Measurements from ENCODE around the gene CAMKMT. TPM values are rescaled to one million over a fixed set of nuclear protein-coding genes. Genes with fewer than 3 reads are reported as not detected.

CAMKMT gene
- total and polyA plus RNA-seq, 2 donors (not counting 1 experiment from before 2014, with no cell fraction given): 6.2 to 23.3 TPM

GRCh38 chr2:44680983-44681531 is 319.3 kb downstream of the CAMKMT start:
- H3K9me3 ChIP-seq (ENCODE audit: control extremely low read depth in 1 of 3, control insufficient read depth in 2 of 3, insufficient read depth in 1 of 3, low read length in 2 of 3): no peaks in the 10 kb centered on the region
- no peaks in the 10 kb centered on the region for H3K4me1 ChIP-seq (ENCODE audit: control insufficient read depth in 2 of 2, insufficient read depth in 2 of 2, low read length in 2 of 2)
- TF ChIP-seq EZH2 (IDR thresholded peaks at IDR 0.05; ENCODE audit: borderline replicate concordance, insufficient read depth, low read depth, low read length, poor library complexity, severe bottlenecking) (no peak), CTCF (IDR thresholded peaks at IDR 0.05) (no peak)
- POLR2A ChIA-PET: interaction anchor here (0.7 kb wide), 1 partner anchor 1126 kb away, joined by 5 read pairs; no protein-coding TSS in a partner anchor
- H3K4me2 ChIP-seq (replicated peaks; ENCODE audit: low read depth, low read length, poor library complexity, severe bottlenecking): no peak overlapping the region
- H3K27me3 Mint-ChIP-seq: no peaks in the 10 kb centered on the region
- no peaks in the 10 kb centered on the region for H4K20me1 ChIP-seq (ENCODE audit: control insufficient read depth, insufficient read depth, low read length, poor library complexity, severe bottlenecking)
- 100% methylated on average over 1 of the region's 5 CpGs for WGBS (ENCODE audit: insufficient coverage)
- intact Hi-C loops (cut with micrococcal nuclease): no loop called here
- H3K4me3 ChIP-seq (ENCODE audit: control extremely low read depth in 1 of 5, extremely low read depth in 1 of 5, insufficient read depth in 1 of 5, low read depth in 2 of 5, low read length in 4 of 5): no peak overlapping the region
- no peak for DNase-seq
- H3K9me3 Mint-ChIP-seq (ENCODE audit: insufficient read depth): no peaks in the 10 kb centered on the region
- no peak overlapping the region for H2AFZ ChIP-seq (ENCODE audit: insufficient read depth, low read depth, low read length, poor library complexity, severe bottlenecking)
- peaks cover 3% of the 10 kb centered on the region for H3K4me1 Mint-ChIP-seq
- H3K27ac ChIP-seq (ENCODE audit: low read length in 2 of 2): no peak overlapping the region
- H3K9ac ChIP-seq (ENCODE audit: low read length): no peak overlapping the region
- no peak for ATAC-seq (ENCODE audit: low read depth)
- CTCF ChIA-PET: interaction anchor here (0.7 to 0.8 kb wide), 2 partner anchors 14 to 981 kb away, joined by 3 read pairs; no protein-coding TSS in a partner anchor
- no peak overlapping the region for H3K27ac Mint-ChIP-seq
- H3K36me3 ChIP-seq (replicated peaks in 1 of 2; ENCODE audit: control extremely low read depth in 1 of 2, control insufficient read depth in 1 of 2, extremely low read depth in 1 of 2, insufficient read depth in 2 of 2, low read length in 1 of 2): no peaks in the 10 kb centered on the region
- no peaks in the 10 kb centered on the region for H3K27me3 ChIP-seq (replicated peaks in 1 of 4; ENCODE audit: control extremely low read depth in 1 of 4, control insufficient read depth in 3 of 4, insufficient read depth in 4 of 4, low read length in 3 of 4)
- no peaks in the 10 kb centered on the region for H3K79me2 ChIP-seq (ENCODE audit: control insufficient read depth, insufficient read depth, low read length)
- no peak overlapping the region for H3K4me3 Mint-ChIP-seq

- TF ChIP-seq CTCF (IDR thresholded peaks at IDR 0.05) (no peak), EZH2 (IDR thresholded peaks at IDR 0.05; ENCODE audit: borderline replicate concordance, insufficient read depth, low read depth, low read length, poor library complexity, severe bottlenecking) (no peak)
- Histone ChIP-seq H3K4me2 (replicated peaks; ENCODE audit: low read depth, low read length, poor library complexity, severe bottlenecking) (no peak overlapping the region), H3K4me3 (ENCODE audit: control extremely low read depth in 1 of 5, extremely low read depth in 1 of 5, insufficient read depth in 1 of 5, low read depth in 2 of 5, low read length in 4 of 5) (no peak overlapping the region), H3K27ac (ENCODE audit: low read length in 2 of 2) (no peak overlapping the region), H3K4me1 (ENCODE audit: control insufficient read depth in 2 of 2, insufficient read depth in 2 of 2, low read length in 2 of 2) (no peaks in the 10 kb centered on the region), H2AFZ (ENCODE audit: insufficient read depth, low read depth, low read length, poor library complexity, severe bottlenecking) (no peak overlapping the region), H3K79me2 (ENCODE audit: control insufficient read depth, insufficient read depth, low read length) (no peaks in the 10 kb centered on the region), H3K27me3 (replicated peaks in 1 of 4; ENCODE audit: control extremely low read depth in 1 of 4, control insufficient read depth in 3 of 4, insufficient read depth in 4 of 4, low read length in 3 of 4) (no peaks in the 10 kb centered on the region), H4K20me1 (ENCODE audit: control insufficient read depth, insufficient read depth, low read length, poor library complexity, severe bottlenecking) (no peaks in the 10 kb centered on the region), H3K36me3 (replicated peaks in 1 of 2; ENCODE audit: control extremely low read depth in 1 of 2, control insufficient read depth in 1 of 2, extremely low read depth in 1 of 2, insufficient read depth in 2 of 2, low read length in 1 of 2) (no peaks in the 10 kb centered on the region), H3K9ac (ENCODE audit: low read length) (no peak overlapping the region), H3K9me3 (ENCODE audit: control extremely low read depth in 1 of 3, control insufficient read depth in 2 of 3, insufficient read depth in 1 of 3, low read length in 2 of 3) (no peaks in the 10 kb centered on the region)
- ChIA-PET CTCF (no interaction called here), POLR2A (no interaction called here)
- ATAC-seq (ENCODE audit: low read depth) (no peak), DNase-seq (no peak)
- intact Hi-C loops (cut with micrococcal nuclease): no loop called here
- H3K27me3 Mint-ChIP-seq: no peaks in the 10 kb centered on the region
- no CpG with 5 or more reads among the region's 6 CpGs for WGBS (ENCODE audit: insufficient coverage)
- H3K27ac Mint-ChIP-seq: no peak overlapping the region
- H3K9me3 Mint-ChIP-seq (ENCODE audit: insufficient read depth): no peaks in the 10 kb centered on the region
- H3K4me3 Mint-ChIP-seq: no peak overlapping the region
- H3K4me1 Mint-ChIP-seq: peaks cover 3% of the 10 kb centered on the region
These were observed 320.7 kb downstream of the CAMKMT start for GRCh38 chr2:44682459-44682858.

Measured in B cell (primary cell).